ENCODE data around the gene TNS3. TPM values are rescaled to one million over a fixed set of nuclear protein-coding genes. Genes with fewer than 3 reads are reported as not detected.
"Not testable (repeated sequence)": the region's sequence is repeated elsewhere in the genome, so short reads cannot be mapped to it uniquely, and the experiment has no call there.

The TNS3 gene
- total RNA-seq, 2 donors from 2014 or later, result 0.37 to 0.71 TPM

DNA sequence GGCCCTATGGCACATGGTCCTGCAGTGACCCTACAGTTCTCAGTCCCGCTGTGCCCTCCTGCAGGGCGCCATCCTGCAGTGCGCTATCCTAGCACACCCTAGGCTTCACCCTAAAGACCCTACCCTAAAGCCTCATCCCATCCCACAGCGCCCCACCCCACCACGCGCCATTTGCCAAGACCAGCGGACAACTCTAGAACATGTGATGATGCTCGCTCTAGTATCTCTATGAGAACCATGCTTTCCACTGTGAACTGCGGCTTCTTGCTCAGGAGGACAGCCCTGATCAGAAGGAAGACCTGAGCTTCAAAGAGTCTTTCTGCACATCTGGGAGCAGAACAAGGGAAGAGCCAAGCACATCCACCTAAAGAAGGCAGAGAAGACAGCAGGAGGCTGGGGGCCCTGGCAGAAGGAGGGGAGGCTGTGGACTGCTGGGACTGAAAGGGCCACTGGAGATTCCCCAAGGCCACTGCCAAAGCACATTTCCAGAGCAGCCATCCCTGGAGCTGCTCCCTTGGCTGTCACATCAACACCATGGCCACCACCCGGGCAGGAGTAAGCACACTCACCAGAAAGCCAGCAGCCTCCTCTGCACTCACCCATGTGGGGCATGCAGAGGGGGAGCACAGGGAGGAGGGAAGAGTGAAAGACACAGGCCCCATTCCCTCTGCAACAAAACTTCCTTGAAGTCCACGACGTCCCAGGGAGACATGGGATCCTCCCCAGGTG lies 134.1 kb downstream of the TNS3 start:
- no peak for ATAC-seq (replicated peaks)
- H3K27me3 Mint-ChIP-seq, result no peaks in the 10 kb centered on the region
- no peaks in the 10 kb centered on the region for H3K36me3 Mint-ChIP-seq (ENCODE audit: low read depth)
- no peaks in the 10 kb centered on the region for H3K9me3 Mint-ChIP-seq
- no peak overlapping the region for H3K4me3 Mint-ChIP-seq
- no peak overlapping the region for H3K27ac Mint-ChIP-seq
- no peaks in the 10 kb centered on the region for H3K4me1 Mint-ChIP-seq

DNA sequence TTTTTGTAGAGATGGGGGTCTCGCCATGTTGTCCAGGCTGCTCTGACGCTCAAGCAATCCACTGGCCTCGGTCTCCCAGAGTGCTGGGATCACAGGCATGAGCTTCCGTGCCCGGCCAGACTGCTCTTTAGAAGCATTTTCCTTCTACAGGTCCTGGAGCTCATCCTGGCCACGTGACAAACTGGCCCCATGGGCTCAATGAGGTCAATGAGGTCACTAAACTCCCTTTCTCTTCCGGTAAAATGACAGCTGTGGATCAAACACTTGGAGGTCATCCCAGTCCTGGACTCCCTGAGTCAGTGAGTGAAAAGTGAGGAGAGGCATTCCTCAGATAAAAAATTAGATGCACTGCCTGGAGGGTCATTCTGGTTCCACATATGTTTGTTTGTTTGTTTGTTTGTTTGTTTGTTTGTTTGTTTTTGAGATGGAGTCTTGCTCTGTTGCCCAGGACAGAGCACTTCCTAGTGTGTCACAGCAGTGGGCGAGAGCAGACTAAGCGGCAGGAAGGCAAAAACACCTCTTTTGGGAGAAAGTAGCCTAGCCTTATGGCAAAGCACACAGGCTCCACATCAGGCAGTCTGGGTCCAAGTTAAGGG lies 134.9 kb downstream of the TNS3 start:
- no peaks in the 10 kb centered on the region for H3K4me1 Mint-ChIP-seq
- no peak overlapping the region for H3K27ac Mint-ChIP-seq
- H3K4me3 Mint-ChIP-seq, result no peak overlapping the region
- no peaks in the 10 kb centered on the region for H3K27me3 Mint-ChIP-seq
- no peaks in the 10 kb centered on the region for H3K9me3 Mint-ChIP-seq
- no peak for ATAC-seq (replicated peaks)
- H3K36me3 Mint-ChIP-seq (ENCODE audit: low read depth), result no peaks in the 10 kb centered on the region

DNA sequence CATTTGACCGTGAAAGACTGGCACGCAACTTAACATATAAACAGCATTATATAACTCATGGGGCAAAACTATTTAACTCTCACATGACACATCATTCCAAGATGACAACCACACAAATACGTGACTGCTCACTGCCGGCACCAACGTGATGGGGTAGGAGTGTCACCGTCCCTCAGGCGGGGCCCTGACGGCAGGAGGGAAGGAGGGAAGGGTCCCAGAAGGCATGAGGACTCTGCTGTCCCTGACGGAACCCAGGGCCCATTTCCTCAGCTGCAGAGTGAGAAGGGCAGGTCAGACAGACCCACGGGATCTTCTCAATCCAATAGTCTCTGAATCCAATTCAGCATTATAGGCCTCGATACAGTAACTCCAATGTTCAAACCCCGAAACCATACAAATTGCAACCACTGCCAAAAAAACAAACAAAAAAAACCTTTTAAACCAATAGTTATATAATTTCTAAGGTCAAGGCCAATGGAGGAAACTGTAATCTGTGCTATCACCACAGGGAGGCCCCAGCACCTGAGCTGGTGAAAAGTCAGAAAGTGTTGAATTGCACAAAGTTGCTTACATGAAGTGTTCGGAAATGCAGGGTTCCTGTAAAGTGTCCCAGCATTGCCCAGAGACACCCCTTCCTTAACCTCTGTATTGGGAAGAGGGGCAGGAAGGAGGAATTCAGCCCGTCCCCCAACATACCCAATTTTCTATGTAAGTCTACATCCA lies 137.4 kb downstream of the TNS3 start:
- Mint-ChIP-seq H3K9me3 (no peaks in the 10 kb centered on the region), H3K4me3 (no peak overlapping the region), H3K4me1 (no peaks in the 10 kb centered on the region), H3K27me3 (no peaks in the 10 kb centered on the region), H3K27ac (no peak overlapping the region), H3K36me3 (ENCODE audit: low read depth) (no peaks in the 10 kb centered on the region)
- no peak for ATAC-seq (replicated peaks)

DNA sequence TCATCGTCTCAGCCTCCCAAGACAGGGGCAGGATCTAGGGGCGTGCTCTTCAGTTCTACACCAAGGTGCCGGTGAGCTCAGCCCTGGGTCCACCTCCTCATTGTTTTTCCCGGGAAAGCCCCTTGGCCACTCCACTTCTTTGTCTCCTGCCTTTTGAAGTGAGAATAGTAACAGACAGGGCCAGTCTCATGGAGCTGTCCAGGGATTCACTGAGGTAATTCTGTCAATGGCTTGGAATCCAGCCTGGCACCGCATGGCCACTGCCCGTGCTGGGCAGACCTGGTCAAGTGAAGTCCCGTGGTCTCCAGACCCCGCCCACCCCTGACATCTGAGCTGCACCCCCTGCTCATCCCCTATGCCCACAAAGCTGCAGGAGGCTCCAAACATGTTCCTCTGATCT lies 138.9 kb downstream of the TNS3 start:
- Mint-ChIP-seq H3K36me3 (ENCODE audit: low read depth) (no peaks in the 10 kb centered on the region), H3K4me1 (no peaks in the 10 kb centered on the region), H3K27ac (no peak overlapping the region), H3K4me3 (no peak overlapping the region), H3K27me3 (no peaks in the 10 kb centered on the region), H3K9me3 (no peaks in the 10 kb centered on the region)
- ATAC-seq (replicated peaks), result no peak

DNA sequence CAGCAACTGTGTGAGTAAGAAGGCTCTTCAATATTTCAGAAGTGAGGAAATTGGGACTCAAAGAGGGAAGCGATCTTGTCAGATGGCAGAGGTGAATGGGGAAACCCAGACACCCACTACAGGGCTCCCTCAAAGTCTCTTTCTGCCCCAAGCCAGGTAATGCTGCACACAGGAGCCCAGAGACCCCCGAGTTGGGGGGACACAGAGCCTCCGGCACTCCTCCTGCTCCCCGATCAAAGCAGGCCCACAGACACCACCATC lies 139.4 kb downstream of the TNS3 start:
- no peak overlapping the region for H3K4me3 Mint-ChIP-seq
- no peak for ATAC-seq (replicated peaks)
- H3K27ac Mint-ChIP-seq, result no peak overlapping the region
- no peaks in the 10 kb centered on the region for H3K36me3 Mint-ChIP-seq (ENCODE audit: low read depth)
- no peaks in the 10 kb centered on the region for H3K4me1 Mint-ChIP-seq
- no peaks in the 10 kb centered on the region for H3K9me3 Mint-ChIP-seq
- no peaks in the 10 kb centered on the region for H3K27me3 Mint-ChIP-seq

DNA sequence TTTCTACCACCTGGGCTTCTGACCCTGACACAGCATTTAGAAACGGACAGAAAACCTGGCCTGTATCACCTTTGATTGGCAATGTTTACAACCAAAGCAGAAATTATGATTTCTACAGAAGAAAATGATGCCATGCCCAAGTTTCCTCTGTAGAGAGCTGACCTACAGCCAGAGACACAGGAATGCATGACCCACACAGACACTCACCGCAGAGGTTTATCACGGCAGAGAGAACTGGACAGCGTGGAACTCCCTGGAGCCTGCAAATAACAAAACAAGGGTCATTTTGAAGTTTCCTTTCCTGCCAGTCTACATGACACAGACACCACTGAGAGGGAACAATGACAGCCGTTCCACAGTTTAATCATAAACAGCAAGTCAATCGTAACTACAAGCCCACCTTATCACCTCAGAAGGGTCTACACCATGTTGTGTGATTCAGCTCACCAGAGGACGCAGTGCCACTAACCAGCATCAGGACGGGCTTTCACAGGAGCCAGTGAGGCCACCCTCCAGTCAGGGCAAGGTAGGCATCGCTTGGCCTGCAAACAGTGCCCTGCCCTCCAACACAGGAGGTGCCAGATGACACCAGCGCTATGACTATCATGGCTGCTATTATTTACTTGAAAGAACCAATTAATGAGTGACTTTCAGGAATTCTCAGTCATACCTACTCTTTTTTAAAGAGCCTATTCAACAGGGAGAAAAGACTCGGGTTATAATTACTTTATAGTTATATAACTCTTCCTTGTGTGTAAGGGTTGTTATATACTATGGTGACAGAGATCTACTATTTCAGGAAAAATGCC lies 139.9 kb downstream of the TNS3 start:
- no peak overlapping the region for H3K27ac Mint-ChIP-seq
- no peak overlapping the region for H3K4me3 Mint-ChIP-seq
- no peaks in the 10 kb centered on the region for H3K36me3 Mint-ChIP-seq (ENCODE audit: low read depth)
- no peak for ATAC-seq (replicated peaks)
- no peaks in the 10 kb centered on the region for H3K27me3 Mint-ChIP-seq
- no peaks in the 10 kb centered on the region for H3K4me1 Mint-ChIP-seq
- no peaks in the 10 kb centered on the region for H3K9me3 Mint-ChIP-seq

DNA sequence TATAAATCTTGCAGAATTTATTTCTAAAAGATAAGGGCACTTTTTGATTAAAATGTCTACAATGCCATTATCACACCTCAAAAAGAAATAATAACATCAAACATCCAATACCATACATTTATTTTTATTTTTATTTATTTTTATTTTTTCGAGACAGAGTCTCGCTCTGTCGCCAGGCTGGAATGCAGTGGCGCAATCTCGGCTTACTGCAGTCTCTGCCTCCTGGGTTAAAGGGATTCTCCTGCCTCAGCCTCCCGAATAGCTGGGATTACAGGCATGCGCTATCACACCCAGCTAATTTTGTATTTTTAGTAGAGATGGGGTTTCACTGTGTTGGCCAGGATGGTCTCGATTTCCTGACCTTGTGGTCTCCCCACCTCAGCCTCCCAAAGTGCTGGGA lies 140.9 kb downstream of the TNS3 start:
- H3K4me1 Mint-ChIP-seq; H3K27me3 Mint-ChIP-seq; H3K9me3 Mint-ChIP-seq; H3K4me3 Mint-ChIP-seq; H3K36me3 Mint-ChIP-seq (ENCODE audit: low read depth); H3K27ac Mint-ChIP-seq; ATAC-seq (replicated peaks): not testable (repeated sequence)

DNA sequence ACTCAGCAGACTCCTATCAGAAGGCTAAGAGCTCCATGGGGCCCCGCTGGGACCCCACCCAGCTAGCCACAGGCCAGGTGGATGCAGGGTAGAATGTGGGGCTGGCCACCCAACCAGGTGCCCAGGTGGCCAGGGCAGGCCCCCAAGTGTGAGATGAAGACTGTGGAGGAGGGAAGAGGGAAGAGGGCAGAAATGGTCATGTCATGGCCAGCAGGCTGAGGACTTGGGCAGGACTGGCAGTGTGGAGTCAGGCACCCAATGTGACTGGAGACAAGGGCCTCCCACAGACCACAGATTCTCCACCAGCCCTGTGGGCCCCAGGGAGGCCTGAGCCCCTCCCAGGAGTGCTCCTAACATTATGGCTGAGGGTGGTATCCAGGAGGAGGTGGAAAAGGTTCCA lies 141.6 kb downstream of the TNS3 start:
- Mint-ChIP-seq H3K27ac (no peak overlapping the region), H3K27me3 (no peaks in the 10 kb centered on the region), H3K9me3 (no peaks in the 10 kb centered on the region), H3K4me1 (no peaks in the 10 kb centered on the region), H3K36me3 (ENCODE audit: low read depth) (no peaks in the 10 kb centered on the region), H3K4me3 (no peak overlapping the region)
- no peak for ATAC-seq (replicated peaks)

DNA sequence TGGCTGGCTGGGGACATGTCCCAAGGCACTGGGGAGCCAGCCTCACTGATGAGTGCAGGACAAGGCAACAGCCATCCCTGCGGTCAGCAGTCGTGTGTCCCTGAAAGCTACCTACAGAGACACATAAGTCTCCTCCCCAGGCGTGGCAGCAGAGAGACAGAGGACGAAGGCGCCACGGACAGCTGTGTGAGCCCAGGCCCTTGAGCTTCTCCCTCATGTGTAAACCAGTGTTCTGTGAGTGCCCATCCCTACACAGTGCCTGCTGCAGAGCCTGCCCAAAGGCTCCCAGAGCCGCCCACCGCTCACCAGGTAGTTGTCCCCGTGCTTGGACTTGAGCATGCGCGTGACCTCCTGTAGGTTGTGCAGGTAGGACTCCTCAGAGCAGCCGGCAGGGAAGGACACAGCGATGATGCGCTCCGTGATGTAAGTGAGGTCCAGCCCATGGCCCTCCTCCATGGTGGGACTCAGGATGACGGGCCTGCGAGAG lies 142.7 kb downstream of the TNS3 start:
- H3K9me3 Mint-ChIP-seq, result no peaks in the 10 kb centered on the region
- H3K27me3 Mint-ChIP-seq, result no peaks in the 10 kb centered on the region
- H3K27ac Mint-ChIP-seq, result no peak overlapping the region
- no peaks in the 10 kb centered on the region for H3K4me1 Mint-ChIP-seq
- H3K4me3 Mint-ChIP-seq, result no peak overlapping the region
- H3K36me3 Mint-ChIP-seq (ENCODE audit: low read depth), result no peaks in the 10 kb centered on the region
- ATAC-seq (replicated peaks), result no peak

DNA sequence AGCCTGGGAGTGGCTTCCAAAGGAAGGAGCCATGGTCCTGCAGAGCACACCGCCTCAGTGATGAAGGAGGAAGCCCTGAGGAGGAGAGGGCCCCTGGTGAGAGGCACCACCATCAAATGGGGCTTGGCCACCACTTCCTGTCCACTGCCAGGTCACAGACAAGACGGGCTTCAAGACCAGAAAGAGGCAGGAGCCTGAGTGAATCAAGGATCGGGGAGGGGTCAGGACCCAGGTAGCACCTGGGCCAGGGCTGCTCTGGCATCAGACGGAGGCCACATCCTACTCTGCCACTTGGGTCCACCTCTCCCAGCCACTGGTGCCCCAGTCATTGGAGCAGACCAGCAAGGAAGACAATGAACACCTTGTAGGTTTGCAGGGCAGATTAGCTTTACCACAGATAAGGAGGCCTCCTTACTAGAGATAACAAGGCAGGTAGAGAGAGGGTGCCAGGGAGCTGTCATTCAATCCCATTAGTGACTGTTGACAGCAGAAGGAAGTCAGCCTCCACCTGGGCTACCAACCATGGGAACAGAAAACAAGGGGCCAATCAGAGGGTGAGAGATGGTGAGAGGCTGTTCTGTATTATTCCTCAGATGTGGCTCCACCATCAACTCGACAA lies 143.4 kb downstream of the TNS3 start:
- no peak for ATAC-seq (replicated peaks)
- Mint-ChIP-seq H3K4me3 (no peak overlapping the region), H3K27me3 (no peaks in the 10 kb centered on the region), H3K27ac (no peak overlapping the region), H3K4me1 (no peaks in the 10 kb centered on the region), H3K36me3 (ENCODE audit: low read depth) (no peaks in the 10 kb centered on the region), H3K9me3 (no peaks in the 10 kb centered on the region)

DNA sequence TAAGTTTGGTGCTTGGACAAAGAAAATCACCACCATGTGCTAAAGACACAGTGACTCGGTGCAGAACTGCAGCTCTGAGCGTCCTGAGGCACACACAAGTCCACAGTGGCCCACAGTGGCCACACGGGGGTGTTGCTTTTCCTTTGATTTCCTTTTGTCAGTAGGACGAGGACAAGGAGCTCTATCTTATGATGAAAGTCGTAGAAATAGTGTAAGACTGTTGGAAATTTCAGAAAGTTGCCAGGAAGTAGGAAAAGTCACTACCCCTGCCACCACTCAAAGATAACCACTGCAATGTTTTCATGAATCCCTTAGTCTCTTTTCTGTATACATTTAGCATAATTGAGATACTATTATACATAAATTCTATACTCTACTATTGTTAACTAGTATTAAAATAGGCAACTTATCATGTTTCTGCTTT lies 146.0 kb downstream of the TNS3 start:
- no peaks in the 10 kb centered on the region for H3K36me3 Mint-ChIP-seq (ENCODE audit: low read depth)
- H3K4me1 Mint-ChIP-seq, result no peaks in the 10 kb centered on the region
- ATAC-seq (replicated peaks), result no peak
- no peaks in the 10 kb centered on the region for H3K27me3 Mint-ChIP-seq
- no peaks in the 10 kb centered on the region for H3K9me3 Mint-ChIP-seq
- no peak overlapping the region for H3K27ac Mint-ChIP-seq
- H3K4me3 Mint-ChIP-seq, result no peak overlapping the region

DNA sequence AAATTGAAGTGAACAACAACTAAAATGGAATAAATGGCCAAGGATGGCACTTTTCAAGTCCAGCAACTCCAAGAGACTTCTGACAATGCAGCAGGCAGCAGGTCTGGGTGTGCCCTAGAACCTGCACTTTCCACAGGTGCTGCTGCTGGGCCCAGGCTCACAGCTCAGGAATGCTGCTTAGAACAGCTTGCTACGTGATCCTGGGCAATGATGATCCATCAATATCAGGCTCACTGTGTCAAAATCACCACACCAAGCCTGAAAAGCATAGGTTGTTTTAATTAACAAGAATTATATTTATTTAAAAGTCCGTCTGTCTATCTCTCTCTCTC lies 148.4 kb downstream of the TNS3 start:
- no peaks in the 10 kb centered on the region for H3K9me3 Mint-ChIP-seq
- H3K27ac Mint-ChIP-seq, result no peak overlapping the region
- no peaks in the 10 kb centered on the region for H3K4me1 Mint-ChIP-seq
- ATAC-seq (replicated peaks), result no peak
- H3K4me3 Mint-ChIP-seq, result no peak overlapping the region
- no peaks in the 10 kb centered on the region for H3K36me3 Mint-ChIP-seq (ENCODE audit: low read depth)
- H3K27me3 Mint-ChIP-seq, result no peaks in the 10 kb centered on the region

DNA sequence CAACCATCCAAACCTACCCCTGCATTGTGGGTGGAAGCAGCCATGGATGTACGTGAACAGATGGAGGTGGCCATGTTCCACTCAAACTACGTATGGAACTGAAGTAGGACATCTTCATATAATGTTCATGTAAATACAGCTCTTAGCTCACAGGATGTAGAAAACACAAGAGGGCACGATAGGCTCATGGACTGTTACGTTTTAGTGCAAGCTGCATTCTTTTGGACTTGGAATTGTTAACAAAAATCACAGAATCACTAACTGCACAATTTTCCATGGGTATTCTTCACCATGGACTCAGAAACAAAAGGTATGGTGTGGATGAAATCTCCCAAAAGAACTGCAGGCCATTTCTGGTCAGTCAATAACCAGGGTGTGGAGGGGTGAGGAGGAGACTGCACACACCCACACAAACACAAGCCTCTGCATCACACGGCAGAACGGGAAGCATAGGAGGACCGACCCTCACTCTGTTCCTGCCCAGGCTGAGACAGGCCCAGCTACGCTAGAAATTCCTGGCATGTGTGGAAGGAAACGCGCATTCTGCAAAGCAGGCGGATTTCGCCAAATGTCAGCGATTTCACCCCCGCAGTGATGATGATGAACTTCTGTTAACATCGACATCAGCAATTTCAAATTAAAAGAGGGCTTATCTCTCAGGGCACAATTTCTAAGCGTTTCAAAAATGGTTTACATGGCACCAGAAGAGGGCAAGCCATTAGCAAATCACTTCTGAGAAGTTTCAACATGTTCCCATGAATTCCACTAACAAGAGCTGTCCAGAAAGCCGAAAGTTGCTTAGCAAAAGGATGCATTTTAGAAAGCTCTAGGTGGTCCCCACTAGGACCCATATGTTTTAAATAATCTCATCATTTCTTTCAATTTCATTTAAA lies 149.0 kb downstream of the TNS3 start:
- no peaks in the 10 kb centered on the region for H3K27me3 Mint-ChIP-seq
- ATAC-seq (replicated peaks), result no peak
- no peaks in the 10 kb centered on the region for H3K36me3 Mint-ChIP-seq (ENCODE audit: low read depth)
- no peaks in the 10 kb centered on the region for H3K9me3 Mint-ChIP-seq
- H3K4me3 Mint-ChIP-seq, result no peak overlapping the region
- H3K4me1 Mint-ChIP-seq, result no peaks in the 10 kb centered on the region
- H3K27ac Mint-ChIP-seq, result no peak overlapping the region

DNA sequence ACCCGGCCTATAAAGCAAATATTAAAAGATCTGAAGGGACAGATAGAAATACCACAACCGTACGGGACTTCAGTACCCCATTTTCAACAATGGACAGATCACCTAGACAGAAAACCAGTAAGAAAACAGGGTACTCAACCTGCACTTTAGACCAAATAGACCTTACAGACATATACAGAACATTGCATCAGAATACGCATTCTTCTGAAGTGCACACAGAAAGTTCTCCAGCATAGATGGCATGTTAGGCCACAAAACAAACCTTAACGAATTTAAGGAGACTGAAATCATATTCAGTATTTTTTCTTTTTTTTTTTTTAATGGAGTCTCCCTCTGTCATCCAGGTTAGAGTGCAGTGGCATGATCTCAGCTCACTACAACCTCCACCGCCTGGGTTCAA lies 151.5 kb downstream of the TNS3 start:
- Mint-ChIP-seq H3K4me3 (no peak overlapping the region), H3K27ac (no peak overlapping the region), H3K27me3 (no peaks in the 10 kb centered on the region), H3K4me1 (no peaks in the 10 kb centered on the region), H3K36me3 (ENCODE audit: low read depth) (no peaks in the 10 kb centered on the region), H3K9me3 (no peaks in the 10 kb centered on the region)
- no peak for ATAC-seq (replicated peaks)

Measured in activated T-helper 17 cell treated with anti-CD3 and anti-CD28 coated beads, Interleukin-2, amount 50 U/mL, for 72 hours (primary cell).